ENCODE measurements around the gene NKAPD1. TPM values are rescaled to one million over a fixed set of nuclear protein-coding genes. Genes with fewer than 3 reads are reported as not detected.

NKAPD1 gene
- total RNA-seq, 6 donors from 2014 or later = 8.3 to 24.5 (median 14.9) TPM

DNA sequence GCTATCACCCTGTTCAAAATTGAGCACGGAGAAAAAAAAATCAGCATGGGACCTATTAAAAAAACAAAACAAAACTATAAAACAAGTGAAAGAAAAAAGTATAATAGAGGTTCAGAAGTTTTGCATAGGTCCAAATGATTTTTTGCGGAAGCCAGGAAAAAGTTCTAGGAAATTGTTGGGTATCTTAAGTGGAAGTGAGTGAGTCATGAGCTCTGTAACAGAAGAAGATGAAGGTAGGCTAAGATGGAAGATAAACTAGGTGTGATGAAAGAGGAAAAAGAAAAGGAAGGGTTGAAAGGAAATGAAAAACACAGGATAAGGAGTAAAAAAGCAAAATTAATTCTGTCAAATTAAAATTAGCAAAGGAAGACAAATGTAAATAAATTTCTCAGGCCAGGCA, 40.4 kb downstream of the NKAPD1 start:
- TF ChIP-seq, protein P1, sequence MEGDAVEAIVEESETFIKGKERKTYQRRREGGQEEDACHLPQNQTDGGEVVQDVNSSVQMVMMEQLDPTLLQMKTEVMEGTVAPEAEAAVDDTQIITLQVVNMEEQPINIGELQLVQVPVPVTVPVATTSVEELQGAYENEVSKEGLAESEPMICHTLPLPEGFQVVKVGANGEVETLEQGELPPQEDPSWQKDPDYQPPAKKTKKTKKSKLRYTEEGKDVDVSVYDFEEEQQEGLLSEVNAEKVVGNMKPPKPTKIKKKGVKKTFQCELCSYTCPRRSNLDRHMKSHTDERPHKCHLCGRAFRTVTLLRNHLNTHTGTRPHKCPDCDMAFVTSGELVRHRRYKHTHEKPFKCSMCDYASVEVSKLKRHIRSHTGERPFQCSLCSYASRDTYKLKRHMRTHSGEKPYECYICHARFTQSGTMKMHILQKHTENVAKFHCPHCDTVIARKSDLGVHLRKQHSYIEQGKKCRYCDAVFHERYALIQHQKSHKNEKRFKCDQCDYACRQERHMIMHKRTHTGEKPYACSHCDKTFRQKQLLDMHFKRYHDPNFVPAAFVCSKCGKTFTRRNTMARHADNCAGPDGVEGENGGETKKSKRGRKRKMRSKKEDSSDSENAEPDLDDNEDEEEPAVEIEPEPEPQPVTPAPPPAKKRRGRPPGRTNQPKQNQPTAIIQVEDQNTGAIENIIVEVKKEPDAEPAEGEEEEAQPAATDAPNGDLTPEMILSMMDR (IDR thresholded peaks at IDR 0.05) = no peak
- TF ChIP-seq POLR2AphosphoS5 (IDR thresholded peaks at IDR 0.05) (no peak), POLR2A (IDR thresholded peaks at IDR 0.05) (no peak), EP300 (IDR thresholded peaks at IDR 0.05) (no peak)

DNA sequence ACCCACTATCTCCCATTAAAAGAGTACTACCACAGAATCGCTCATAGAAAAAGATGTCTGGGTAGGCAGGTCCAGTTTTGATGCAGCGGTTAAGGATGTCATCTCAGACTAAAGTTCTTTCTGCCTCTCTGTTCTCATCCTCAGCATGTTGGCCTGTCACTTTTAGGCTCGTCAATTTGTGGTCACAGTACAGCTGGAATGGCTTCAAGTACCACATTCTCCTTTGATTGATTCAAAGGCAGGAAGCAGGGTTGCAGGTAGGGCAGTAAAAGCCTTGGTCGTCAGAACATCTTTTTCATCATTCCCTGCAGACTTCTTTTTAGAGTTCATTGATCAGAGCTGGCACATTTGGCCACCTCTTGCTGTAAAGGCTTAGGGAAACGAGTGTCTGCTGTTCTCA, 41.3 kb downstream of the NKAPD1 start:
- Histone ChIP-seq H3K27ac (no peak overlapping the region), H3K4me3 (no peak overlapping the region), H3K36me3 (no peaks in the 10 kb centered on the region), H3K9me3 (no peaks in the 10 kb centered on the region), H3K4me1 (peaks cover 0 to 3% (median 0%) of the 10 kb centered on the region in 4 donors), H3K27me3 (no peaks in the 10 kb centered on the region)
- no peak for TF ChIP-seq EP300 (IDR thresholded peaks at IDR 0.05)
- TF ChIP-seq POLR2AphosphoS5 (IDR thresholded peaks at IDR 0.05) = no peak
- no peak for TF ChIP-seq POLR2A (IDR thresholded peaks at IDR 0.05)
- TF ChIP-seq, protein P1 (IDR thresholded peaks at IDR 0.05) = no peak
- DNase-seq = no peak
- 76 to 82% methylated on average over 5 of the region's 5 CpGs for WGBS, 2 donors
- no peak for ATAC-seq (ENCODE audit: low FRiP score in 2 of 2)

More for the DNA sequence above, 40.4 kb downstream of the NKAPD1 start:
- ATAC-seq (ENCODE audit: low FRiP score in 2 of 2) = no peak
- Histone ChIP-seq H3K4me1 (peaks cover 0 to 3% (median 0%) of the 10 kb centered on the region in 4 donors), H3K27me3 (no peaks in the 10 kb centered on the region), H3K27ac (no peak overlapping the region), H3K36me3 (no peaks in the 10 kb centered on the region), H3K9me3 (no peaks in the 10 kb centered on the region), H3K4me3 (no peak overlapping the region)
- no peak for DNase-seq
- 88 to 95% methylated on average over 2 of the region's 2 CpGs for WGBS, 2 donors

DNA sequence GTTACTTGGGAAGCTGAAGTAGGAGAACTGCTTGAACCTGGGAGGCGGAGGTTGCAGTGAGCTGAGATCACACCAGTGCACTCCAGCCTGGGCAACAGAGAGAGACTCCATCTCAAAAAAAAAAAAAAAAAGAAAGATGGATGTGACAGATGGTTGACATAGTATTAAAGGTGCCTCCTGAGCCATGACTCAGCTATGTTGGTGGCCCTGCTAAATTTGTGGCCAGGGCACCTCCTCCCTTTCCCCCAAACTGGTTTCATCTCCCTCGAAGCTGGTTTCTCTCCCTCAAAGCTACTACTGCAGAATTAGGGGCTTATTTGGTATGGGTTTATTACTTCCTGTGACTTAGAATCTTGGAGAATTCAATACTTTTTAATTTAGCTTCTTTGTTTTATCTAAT, 44.1 kb downstream of the NKAPD1 start:
- TF ChIP-seq, protein P1 (IDR thresholded peaks at IDR 0.05) = no peak
- TF ChIP-seq POLR2A (IDR thresholded peaks at IDR 0.05) (no peak), EP300 (IDR thresholded peaks at IDR 0.05) (no peak), POLR2AphosphoS5 (IDR thresholded peaks at IDR 0.05) (no peak)
- no peak for ATAC-seq (ENCODE audit: low FRiP score in 2 of 2)
- WGBS, 2 donors = 80 to 91% methylated on average over 2 of the region's 2 CpGs
- DNase-seq = no peak
- H3K4me1 ChIP-seq = peaks cover 0 to 3% (median 0%) of the 10 kb centered on the region in 4 donors
- H3K27me3 ChIP-seq = no peaks in the 10 kb centered on the region
- no peaks in the 10 kb centered on the region for H3K36me3 ChIP-seq
- H3K4me3 ChIP-seq = no peak overlapping the region
- no peaks in the 10 kb centered on the region for H3K9me3 ChIP-seq
- H3K27ac ChIP-seq = no peak overlapping the region

DNA sequence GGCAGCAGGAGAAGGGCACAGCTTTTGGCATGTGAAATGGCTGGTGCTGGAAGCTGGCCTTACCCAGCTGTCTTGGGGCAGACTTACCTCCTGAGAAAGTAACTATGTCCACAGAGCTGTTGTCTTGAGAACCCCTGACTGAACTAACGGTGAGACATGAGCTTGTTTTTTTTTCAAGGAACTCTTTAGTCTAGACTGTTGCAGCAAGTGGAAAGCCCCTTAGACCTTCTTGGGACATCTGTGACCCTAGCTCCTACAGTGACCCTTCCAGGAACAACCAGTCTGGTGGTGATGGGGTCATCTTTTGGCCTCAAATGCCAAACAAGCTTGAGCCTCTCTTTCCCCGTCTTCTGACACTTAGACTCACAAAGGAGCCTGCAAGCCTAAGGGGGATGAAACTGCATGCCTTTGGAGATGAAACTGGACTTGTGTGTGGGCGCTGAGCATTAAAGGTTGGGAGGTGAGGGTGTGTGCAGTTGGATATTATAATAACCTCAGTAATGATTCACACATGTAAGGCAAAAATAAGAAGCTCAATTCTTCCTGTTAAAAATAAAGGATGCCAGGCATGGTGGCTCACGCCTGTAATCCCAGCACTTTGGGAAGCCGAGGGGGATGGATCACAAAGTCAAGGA, 48.0 kb downstream of the NKAPD1 start:
- no peaks in the 10 kb centered on the region for H3K27me3 ChIP-seq
- no peak for DNase-seq
- no peaks in the 10 kb centered on the region for H3K4me1 ChIP-seq
- no peaks in the 10 kb centered on the region for H3K9me3 ChIP-seq
- TF ChIP-seq POLR2AphosphoS5 (IDR thresholded peaks at IDR 0.05) (no peak), POLR2A (IDR thresholded peaks at IDR 0.05) (no peak), EP300 (IDR thresholded peaks at IDR 0.05) (no peak)
- TF ChIP-seq, protein P1 (IDR thresholded peaks at IDR 0.05) = no peak
- no peak for ATAC-seq (ENCODE audit: low FRiP score in 2 of 2)
- H3K27ac ChIP-seq = no peak overlapping the region
- WGBS, 2 donors = 90 to 92% methylated on average over 4 to 5 of the region's 5 CpGs
- H3K4me3 ChIP-seq = no peak overlapping the region
- no peaks in the 10 kb centered on the region for H3K36me3 ChIP-seq

DNA sequence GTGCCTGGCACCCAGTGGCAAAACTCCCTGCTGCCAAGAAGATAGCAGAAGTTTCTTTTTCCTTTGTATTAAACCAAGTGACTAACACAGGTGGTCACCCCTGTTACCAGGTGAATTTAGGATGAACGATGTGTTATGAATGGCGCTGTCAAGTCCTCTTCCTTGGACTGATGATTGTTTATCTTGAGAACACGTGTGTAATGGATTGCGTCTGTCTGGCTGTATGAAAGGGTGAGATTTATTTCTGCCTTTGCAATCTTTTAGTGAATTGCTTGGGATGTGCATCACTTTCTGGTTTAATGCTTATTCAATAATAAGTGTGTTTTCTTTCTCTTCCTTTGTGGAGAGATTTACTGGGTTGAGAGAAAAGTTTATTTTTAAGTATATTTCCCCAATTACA, 49.0 kb downstream of the NKAPD1 start:
- no peaks in the 10 kb centered on the region for H3K27me3 ChIP-seq
- no peak overlapping the region for H3K4me3 ChIP-seq
- ATAC-seq (ENCODE audit: low FRiP score in 2 of 2) = no peak
- 73 to 77% methylated on average over 4 of the region's 4 CpGs for whole genome bisulfite sequencing, 2 donors
- H3K9me3 ChIP-seq = no peaks in the 10 kb centered on the region
- H3K36me3 ChIP-seq = no peaks in the 10 kb centered on the region
- no peak overlapping the region for H3K27ac ChIP-seq
- no peak for DNase-seq
- no peaks in the 10 kb centered on the region for H3K4me1 ChIP-seq
- TF ChIP-seq EP300 (IDR thresholded peaks at IDR 0.05) (no peak), POLR2A (IDR thresholded peaks at IDR 0.05) (no peak), POLR2AphosphoS5 (IDR thresholded peaks at IDR 0.05) (no peak)
- TF ChIP-seq, protein P1 (IDR thresholded peaks at IDR 0.05) = no peak
